ENCODE measurements around the gene PTRH1.

DNA sequence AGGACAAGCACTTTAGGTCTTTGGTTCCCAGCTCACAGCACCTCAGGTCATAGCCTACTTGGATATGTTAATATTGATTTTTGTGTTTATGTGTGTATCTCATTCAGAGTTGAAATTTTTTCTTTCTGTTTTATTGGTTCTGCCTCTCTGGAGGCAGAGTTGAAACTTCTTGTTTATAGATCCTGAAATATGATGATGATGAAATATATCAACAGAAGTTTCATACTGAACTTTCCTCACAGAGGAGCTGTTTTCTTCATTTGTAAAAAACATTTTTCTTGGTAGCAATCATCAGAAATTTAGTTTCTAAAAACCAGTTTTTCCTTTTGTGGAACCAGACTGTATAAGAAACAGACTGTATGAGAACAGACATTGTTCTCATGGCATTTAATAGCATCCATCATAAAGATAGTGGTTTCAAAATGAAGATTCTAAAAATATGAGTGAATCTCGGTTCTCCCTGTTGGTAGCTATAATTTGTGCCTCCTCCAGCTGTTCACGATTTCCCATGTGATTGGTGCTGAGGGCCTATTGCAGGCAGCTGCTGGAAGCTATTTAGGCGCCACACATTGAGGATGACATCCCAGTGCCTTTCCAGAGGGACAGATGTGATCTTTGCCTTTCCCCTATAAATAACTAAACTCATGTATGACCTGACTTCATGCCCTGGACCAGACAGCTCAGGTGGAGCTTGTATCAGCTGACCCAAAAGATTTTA is 48.2 kb downstream of the PTRH1 start:
- TF ChIP-seq, protein P1, sequence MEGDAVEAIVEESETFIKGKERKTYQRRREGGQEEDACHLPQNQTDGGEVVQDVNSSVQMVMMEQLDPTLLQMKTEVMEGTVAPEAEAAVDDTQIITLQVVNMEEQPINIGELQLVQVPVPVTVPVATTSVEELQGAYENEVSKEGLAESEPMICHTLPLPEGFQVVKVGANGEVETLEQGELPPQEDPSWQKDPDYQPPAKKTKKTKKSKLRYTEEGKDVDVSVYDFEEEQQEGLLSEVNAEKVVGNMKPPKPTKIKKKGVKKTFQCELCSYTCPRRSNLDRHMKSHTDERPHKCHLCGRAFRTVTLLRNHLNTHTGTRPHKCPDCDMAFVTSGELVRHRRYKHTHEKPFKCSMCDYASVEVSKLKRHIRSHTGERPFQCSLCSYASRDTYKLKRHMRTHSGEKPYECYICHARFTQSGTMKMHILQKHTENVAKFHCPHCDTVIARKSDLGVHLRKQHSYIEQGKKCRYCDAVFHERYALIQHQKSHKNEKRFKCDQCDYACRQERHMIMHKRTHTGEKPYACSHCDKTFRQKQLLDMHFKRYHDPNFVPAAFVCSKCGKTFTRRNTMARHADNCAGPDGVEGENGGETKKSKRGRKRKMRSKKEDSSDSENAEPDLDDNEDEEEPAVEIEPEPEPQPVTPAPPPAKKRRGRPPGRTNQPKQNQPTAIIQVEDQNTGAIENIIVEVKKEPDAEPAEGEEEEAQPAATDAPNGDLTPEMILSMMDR (CRISPR knock-in tag; IDR thresholded peaks at IDR 0.05) = no peak
- TF ChIP-seq KDM1A (CRISPR knock-in tag; IDR thresholded peaks at IDR 0.05) (no peak), MXI1 (IDR thresholded peaks at IDR 0.05; ENCODE audit: borderline replicate concordance, low read depth, low read length) (no peak), RNF2 (conservative IDR thresholded peaks at IDR 0.05; ENCODE audit: low read depth) (no peak)
